ENCODE results near the gene ZNF333. TPM values are rescaled to one million over a fixed set of nuclear protein-coding genes. Genes with fewer than 3 reads are reported as not detected.
"Not testable (repeated sequence)": the region's sequence is repeated elsewhere in the genome, so short reads cannot be mapped to it uniquely, and the experiment has no call there.

The ZNF333 gene
- total RNA-seq, 2 donors from 2014 or later, result 14.2 to 18.2 TPM

DNA sequence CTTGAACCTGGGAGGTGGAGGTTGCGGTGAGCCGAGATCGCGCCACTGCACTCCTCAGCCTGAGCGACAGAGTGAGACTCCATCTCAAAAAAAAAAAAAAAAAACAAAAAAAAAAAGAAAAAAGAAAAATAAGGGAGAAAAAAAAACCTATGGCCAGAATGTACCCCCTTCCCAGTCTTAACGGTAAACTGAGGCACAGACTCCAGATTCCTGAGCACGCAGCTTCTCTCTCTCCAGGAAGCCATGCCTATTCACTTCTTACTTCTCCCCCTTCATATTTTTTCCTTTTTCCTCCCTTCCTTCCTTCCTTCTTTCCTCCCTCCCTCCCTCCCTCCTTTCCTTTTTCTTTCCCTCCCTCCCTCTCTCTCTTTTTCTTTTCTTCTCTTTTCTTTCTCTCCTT, 83.1 kb downstream of the ZNF333 start:
- intact Hi-C loops (cut with DNase I), result no loop called here
- Histone ChIP-seq H3K27me3 (no peaks in the 10 kb centered on the region), H3K4me3 (no peak overlapping the region), H3K9me3 (no peaks in the 10 kb centered on the region), H3K36me3 (replicated peaks in 1 of 2; ENCODE audit: insufficient read depth in 1 of 2, low read depth in 2 of 2) (no peaks in the 10 kb centered on the region), H3K4me1 (no peaks in the 10 kb centered on the region), H3K27ac (no peak overlapping the region)
- ATAC-seq, result no peak
- DNase-seq, result no peak
- TF ChIP-seq, protein P1, sequence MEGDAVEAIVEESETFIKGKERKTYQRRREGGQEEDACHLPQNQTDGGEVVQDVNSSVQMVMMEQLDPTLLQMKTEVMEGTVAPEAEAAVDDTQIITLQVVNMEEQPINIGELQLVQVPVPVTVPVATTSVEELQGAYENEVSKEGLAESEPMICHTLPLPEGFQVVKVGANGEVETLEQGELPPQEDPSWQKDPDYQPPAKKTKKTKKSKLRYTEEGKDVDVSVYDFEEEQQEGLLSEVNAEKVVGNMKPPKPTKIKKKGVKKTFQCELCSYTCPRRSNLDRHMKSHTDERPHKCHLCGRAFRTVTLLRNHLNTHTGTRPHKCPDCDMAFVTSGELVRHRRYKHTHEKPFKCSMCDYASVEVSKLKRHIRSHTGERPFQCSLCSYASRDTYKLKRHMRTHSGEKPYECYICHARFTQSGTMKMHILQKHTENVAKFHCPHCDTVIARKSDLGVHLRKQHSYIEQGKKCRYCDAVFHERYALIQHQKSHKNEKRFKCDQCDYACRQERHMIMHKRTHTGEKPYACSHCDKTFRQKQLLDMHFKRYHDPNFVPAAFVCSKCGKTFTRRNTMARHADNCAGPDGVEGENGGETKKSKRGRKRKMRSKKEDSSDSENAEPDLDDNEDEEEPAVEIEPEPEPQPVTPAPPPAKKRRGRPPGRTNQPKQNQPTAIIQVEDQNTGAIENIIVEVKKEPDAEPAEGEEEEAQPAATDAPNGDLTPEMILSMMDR (IDR thresholded peaks at IDR 0.05), result no peak
- TF ChIP-seq POLR2A (IDR thresholded peaks at IDR 0.05), result no peak
- 81 to 89% methylated on average over 5 to 7 of the region's 7 CpGs for whole genome bisulfite sequencing, 2 donors

- intact Hi-C loops (cut with DNase I); ATAC-seq; H3K4me1 ChIP-seq; H3K27me3 ChIP-seq; H3K9me3 ChIP-seq; H3K4me3 ChIP-seq; H3K27ac ChIP-seq; DNase-seq; H3K36me3 ChIP-seq (replicated peaks in 1 of 2; ENCODE audit: insufficient read depth in 1 of 2, low read depth in 2 of 2): not testable (repeated sequence)
- 51 to 68% methylated on average over 2 to 9 of the region's 9 CpGs for WGBS, 2 donors
Measured at GRCh38 chr19:14773722-14774121, 83.9 kb downstream of the ZNF333 start.

- H3K9me3 ChIP-seq, result no peaks in the 10 kb centered on the region
- DNase-seq (no peak), ATAC-seq (no peak)
- H3K27ac ChIP-seq, result no peak overlapping the region
- intact Hi-C loops (cut with DNase I), result no loop called here
- 55 to 67% methylated on average over 9 to 10 of the region's 10 CpGs for WGBS, 2 donors
- TF ChIP-seq POLR2A (IDR thresholded peaks at IDR 0.05), result no peak
- TF ChIP-seq, protein P1 (IDR thresholded peaks at IDR 0.05), result no peak
- H3K36me3 ChIP-seq (replicated peaks in 1 of 2; ENCODE audit: insufficient read depth in 1 of 2, low read depth in 2 of 2), result no peaks in the 10 kb centered on the region
- H3K4me1 ChIP-seq, result no peaks in the 10 kb centered on the region
- no peaks in the 10 kb centered on the region for H3K27me3 ChIP-seq
- no peak overlapping the region for H3K4me3 ChIP-seq
Measured at GRCh38 chr19:14774373-14774772, 84.5 kb downstream of the ZNF333 start.

- H3K4me3 ChIP-seq; H3K36me3 ChIP-seq (replicated peaks in 1 of 2; ENCODE audit: insufficient read depth in 1 of 2, low read depth in 2 of 2); H3K4me1 ChIP-seq; DNase-seq; H3K9me3 ChIP-seq; H3K27ac ChIP-seq; intact Hi-C loops (cut with DNase I); ATAC-seq; H3K27me3 ChIP-seq: not testable (repeated sequence)
- 68 to 80% methylated on average over 7 to 8 of the region's 8 CpGs for WGBS, 2 donors
Measured at GRCh38 chr19:14775326-14775725, 85.5 kb downstream of the ZNF333 start.

DNA sequence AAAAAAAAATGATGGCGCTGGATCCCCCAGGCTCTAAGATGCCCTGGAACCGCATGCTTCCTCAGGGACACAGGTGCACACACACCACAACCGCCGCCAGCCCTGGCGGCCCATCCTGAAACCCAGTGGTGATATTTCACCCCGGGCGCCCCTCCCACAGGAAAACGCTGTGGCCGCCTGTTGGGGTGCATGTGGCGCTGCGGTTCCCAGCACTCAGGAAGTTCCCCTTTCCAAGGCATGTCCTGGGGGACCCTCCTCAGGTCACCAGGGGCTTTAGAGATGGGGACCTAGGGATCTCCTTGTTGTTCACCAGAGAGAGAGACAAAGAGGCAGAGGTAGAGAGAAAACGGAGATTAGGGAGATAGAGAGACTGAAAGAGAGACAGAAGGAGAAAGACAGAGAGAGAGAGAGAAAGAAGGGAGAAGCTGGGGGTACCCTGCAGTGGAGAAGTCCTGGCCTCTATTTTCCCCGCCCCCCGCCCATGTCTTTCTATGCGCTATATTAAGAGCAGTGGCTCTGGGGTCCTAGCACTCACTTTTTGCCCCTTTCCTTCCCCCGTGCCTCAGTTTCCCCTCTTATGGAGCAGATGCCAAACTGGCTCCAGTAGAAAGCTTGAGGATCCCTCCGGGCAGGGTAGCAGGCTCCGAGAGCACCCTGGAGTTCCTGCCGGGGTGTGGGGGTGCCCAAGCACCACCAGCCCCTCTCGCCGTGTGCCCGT, 86.2 kb downstream of the ZNF333 start:
- Histone ChIP-seq H3K36me3 (replicated peaks in 1 of 2; ENCODE audit: insufficient read depth in 1 of 2, low read depth in 2 of 2) (no peaks in the 10 kb centered on the region), H3K27ac (peak overlapping the region in 1 of 4 donors; percentile 37), H3K4me1 (no peaks in the 10 kb centered on the region), H3K9me3 (no peaks in the 10 kb centered on the region), H3K4me3 (no peak overlapping the region), H3K27me3 (no peaks in the 10 kb centered on the region)
- intact Hi-C loops (cut with DNase I), result no loop called here
- DNase-seq (no peak), ATAC-seq (no peak)
- TF ChIP-seq, protein P1 (IDR thresholded peaks at IDR 0.05), result no peak
- TF ChIP-seq POLR2A (IDR thresholded peaks at IDR 0.05), result no peak
- 3 to 8% methylated on average over 20 to 22 of the region's 22 CpGs for WGBS, 2 donors

DNA sequence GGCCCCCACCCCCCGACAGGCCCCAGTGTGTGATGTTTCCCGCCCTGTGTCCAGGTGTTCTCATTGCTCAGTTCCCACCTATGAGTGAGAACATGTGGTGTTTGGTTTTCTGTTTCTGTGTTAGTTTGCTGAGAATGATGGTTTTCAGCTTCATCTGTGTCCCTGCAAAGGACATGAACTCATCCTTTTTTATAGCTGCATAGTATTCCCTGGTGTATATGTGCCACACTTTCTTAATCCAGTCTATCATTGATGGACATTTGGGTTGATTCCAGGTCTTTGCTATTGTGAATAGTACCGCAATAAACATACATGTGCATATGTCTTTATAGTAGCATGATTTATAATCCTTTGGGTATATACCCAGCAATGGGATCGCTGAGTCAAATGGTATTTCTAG, 87.8 kb downstream of the ZNF333 start:
- H3K27me3 ChIP-seq; ATAC-seq; H3K9me3 ChIP-seq; intact Hi-C loops (cut with DNase I); H3K36me3 ChIP-seq (replicated peaks in 1 of 2; ENCODE audit: insufficient read depth in 1 of 2, low read depth in 2 of 2); DNase-seq; H3K4me1 ChIP-seq; H3K27ac ChIP-seq; H3K4me3 ChIP-seq: not testable (repeated sequence)
- 73 to 78% methylated on average over 4 of the region's 4 CpGs for WGBS, 2 donors

DNA sequence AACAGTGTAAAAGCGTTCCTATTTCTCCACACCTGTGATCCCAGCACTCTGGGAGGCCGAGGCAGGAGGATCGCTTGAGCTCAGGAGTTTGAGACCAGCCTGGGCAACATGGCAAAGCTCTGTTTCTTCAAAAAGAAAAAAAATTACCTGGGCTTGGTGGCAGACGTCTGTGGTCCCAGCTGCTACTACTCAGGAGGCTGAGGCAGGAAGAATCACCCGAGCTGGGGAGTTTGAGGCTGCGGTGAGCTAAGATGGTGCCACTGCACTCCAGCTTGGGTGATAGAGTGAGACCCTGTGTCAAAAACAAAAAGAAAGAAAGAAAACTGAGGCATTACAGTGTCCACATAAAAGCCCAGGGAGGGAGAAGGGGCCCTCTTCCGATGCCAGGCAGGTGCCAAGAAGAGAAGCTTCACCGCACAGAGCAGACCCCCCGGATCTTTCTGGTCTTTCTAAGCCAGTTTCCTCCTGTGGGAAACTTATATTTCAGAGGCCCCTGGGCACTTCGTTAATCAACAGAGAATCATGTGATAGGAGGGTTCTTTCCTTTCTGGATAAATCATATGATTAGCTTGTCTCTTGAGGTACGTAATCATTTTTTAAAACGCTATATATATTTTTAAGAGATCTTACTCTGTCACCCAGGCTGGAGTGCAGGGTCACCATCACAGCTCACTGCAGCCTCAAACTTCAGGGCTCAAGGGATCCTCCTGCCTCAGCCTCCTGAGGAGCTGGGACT, 88.4 kb downstream of the ZNF333 start, which contains the start of gene ADGRE2:
ADGRE2 (minus strand) TSS at position 451 of the 736 bp plus-strand sequence. CDS start 1,804 bp downstream, outside the sequence.
- DNase-seq; H3K9me3 ChIP-seq; intact Hi-C loops (cut with DNase I); H3K4me1 ChIP-seq; H3K4me3 ChIP-seq; H3K27ac ChIP-seq; H3K36me3 ChIP-seq (replicated peaks in 1 of 2; ENCODE audit: insufficient read depth in 1 of 2, low read depth in 2 of 2); ATAC-seq; H3K27me3 ChIP-seq: not testable (repeated sequence)
- 62 to 77% methylated on average over 12 of the region's 12 CpGs for WGBS, 2 donors
